ENCODE measurements around the gene SPSB1. TPM values are rescaled to one million over a fixed set of nuclear protein-coding genes. Genes with fewer than 3 reads are reported as not detected.
A peak's percentile ranks its signal among the peaks of the same experiment; 100 is the strongest.

Gene SPSB1
- total RNA-seq, 4 donors from 2014 or later, result 30.5 to 65.0 (median 36.2) TPM

DNA sequence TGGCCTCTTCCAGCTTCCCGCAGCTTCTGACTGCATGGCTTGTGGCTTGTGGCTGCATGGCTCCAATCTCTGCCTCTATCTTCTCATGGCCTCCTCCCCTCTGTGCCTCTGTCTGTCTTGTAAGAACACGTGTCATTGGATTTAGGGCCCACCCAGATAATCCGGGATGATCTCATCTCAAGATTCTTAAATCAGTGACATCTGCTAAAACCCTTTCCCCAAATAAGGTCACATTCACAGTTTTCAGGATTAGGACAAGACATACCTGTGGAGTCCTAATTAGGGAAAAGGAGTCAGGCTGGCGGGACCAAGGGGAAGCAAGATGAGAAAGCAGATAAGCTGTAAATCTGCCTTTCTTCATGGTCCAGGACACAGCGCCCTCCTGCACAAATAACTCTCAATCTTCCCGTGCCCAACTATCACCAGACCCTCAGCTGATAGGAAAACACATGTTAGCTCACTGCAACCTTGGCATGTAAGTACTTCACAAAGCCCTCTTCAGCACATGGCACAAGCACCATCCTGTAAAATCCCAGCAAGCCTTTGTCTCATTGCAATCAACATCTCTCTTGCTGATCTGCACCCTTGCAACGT lies 82.2 kb downstream of the SPSB1 start:
- no peaks in the 10 kb centered on the region for H3K27me3 ChIP-seq
- no peak overlapping the region for H3K4me3 ChIP-seq (replicated peaks in 1 of 3)
- WGBS, 2 donors, result 76 to 93% methylated on average over 7 of the region's 7 CpGs
- peaks cover 17 to 45% of the 10 kb centered on the region in 2 donors for H3K4me1 ChIP-seq
- intact Hi-C loops (cut with DNase I), result no loop called here
- TF ChIP-seq, protein P1, sequence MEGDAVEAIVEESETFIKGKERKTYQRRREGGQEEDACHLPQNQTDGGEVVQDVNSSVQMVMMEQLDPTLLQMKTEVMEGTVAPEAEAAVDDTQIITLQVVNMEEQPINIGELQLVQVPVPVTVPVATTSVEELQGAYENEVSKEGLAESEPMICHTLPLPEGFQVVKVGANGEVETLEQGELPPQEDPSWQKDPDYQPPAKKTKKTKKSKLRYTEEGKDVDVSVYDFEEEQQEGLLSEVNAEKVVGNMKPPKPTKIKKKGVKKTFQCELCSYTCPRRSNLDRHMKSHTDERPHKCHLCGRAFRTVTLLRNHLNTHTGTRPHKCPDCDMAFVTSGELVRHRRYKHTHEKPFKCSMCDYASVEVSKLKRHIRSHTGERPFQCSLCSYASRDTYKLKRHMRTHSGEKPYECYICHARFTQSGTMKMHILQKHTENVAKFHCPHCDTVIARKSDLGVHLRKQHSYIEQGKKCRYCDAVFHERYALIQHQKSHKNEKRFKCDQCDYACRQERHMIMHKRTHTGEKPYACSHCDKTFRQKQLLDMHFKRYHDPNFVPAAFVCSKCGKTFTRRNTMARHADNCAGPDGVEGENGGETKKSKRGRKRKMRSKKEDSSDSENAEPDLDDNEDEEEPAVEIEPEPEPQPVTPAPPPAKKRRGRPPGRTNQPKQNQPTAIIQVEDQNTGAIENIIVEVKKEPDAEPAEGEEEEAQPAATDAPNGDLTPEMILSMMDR (IDR thresholded peaks at IDR 0.05), result no peak
- no peak for TF ChIP-seq POLR2A (IDR thresholded peaks at IDR 0.05)
- no peak overlapping the region for H3K27ac ChIP-seq
- no peaks in the 10 kb centered on the region for H3K36me3 ChIP-seq
- no peaks in the 10 kb centered on the region for H3K9me3 ChIP-seq
- no peak for DNase-seq

DNA sequence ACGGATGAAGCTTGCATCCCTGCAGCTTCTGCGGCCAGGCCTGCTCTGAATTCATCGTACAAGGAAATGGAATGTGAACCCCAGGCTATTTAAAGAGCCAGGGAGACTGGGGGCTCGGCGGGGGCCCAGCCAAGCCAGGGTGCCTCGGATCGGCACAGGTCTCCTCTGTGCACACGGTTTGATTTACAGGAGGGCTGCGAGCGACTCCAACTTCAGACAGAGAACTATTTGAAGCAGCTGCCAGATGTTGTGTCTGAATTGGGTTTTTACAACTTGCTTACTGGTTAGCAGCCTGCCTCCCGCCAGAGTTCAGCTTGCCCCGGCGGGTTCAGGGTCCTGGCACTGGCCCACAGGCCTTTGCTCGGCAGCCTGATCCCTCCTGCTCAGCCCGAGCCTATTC lies 83.2 kb downstream of the SPSB1 start:
- Histone ChIP-seq H3K27ac (peak overlapping the region in 2 of 3 donors; percentile 58 to 65), H3K36me3 (no peaks in the 10 kb centered on the region), H3K4me1 (peaks cover 11 to 43% of the 10 kb centered on the region in 2 donors), H3K4me3 (replicated peaks in 1 of 3) (no peak overlapping the region), H3K9me3 (no peaks in the 10 kb centered on the region), H3K27me3 (no peaks in the 10 kb centered on the region)
- intact Hi-C loops (cut with DNase I), result no loop called here
- 78 to 84% methylated on average over 10 to 15 of the region's 15 CpGs for WGBS, 2 donors
- no peak for DNase-seq
- TF ChIP-seq, protein P1 (IDR thresholded peaks at IDR 0.05), result no peak
- no peak for TF ChIP-seq POLR2A (IDR thresholded peaks at IDR 0.05)

DNA sequence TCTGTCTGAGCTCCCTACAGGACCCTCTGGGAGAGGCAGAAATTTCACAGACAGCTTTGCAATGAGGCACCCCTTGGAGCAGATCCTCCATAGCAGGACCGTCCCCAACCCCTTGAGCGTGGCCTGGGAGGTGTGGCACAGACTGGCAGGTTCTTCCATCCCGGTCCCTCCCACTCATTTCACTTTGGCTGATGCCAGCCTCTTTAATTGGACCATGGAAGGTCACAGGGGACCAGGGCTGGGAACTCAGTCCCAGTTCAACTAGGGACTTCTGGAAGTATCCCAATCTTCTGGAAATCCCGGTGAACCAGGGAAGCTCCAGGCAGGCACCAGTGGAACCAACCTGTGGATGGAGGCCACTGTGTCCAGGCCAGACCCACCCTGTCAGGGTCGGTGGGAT lies 83.7 kb downstream of the SPSB1 start:
- peak overlapping the region; percentile 58 to 67 (median 65) for H3K27ac ChIP-seq
- TF ChIP-seq, protein P1 (IDR thresholded peaks at IDR 0.05), result no peak
- TF ChIP-seq POLR2A (IDR thresholded peaks at IDR 0.05), result no peak
- no peaks in the 10 kb centered on the region for H3K9me3 ChIP-seq
- H3K36me3 ChIP-seq, result no peaks in the 10 kb centered on the region
- WGBS, 2 donors, result 78 to 82% methylated on average over 5 of the region's 5 CpGs
- intact Hi-C loops (cut with DNase I), result no loop called here
- DNase-seq, result no peak
- peaks cover 6 to 38% of the 10 kb centered on the region in 2 donors for H3K4me1 ChIP-seq
- H3K4me3 ChIP-seq (replicated peaks in 1 of 3), result no peak overlapping the region
- no peaks in the 10 kb centered on the region for H3K27me3 ChIP-seq

DNA sequence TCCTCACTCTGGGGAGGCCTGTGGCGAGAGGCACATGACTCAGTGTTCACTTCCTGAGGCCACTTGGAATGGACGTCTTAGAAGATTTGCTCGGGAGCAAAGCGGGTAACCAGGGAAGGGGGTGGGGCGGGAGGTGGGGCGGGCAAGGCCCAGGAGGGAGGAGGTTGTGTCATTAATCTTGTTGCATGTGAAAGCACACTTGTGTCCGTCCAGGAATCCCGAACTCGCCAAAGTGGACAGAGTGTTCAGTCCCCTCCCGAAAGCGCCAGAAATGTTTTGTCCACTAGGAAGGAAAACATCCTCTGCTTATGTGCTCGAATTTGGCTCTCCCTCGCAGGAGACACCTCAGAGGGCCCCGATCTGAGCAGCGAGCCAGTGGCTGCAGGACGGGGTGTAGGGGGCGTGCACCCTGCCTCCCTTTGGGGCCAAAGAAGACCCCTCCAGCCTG lies 84.2 kb downstream of the SPSB1 start:
- no peak for TF ChIP-seq POLR2A (IDR thresholded peaks at IDR 0.05)
- TF ChIP-seq, protein P1 (IDR thresholded peaks at IDR 0.05), result no peak
- H3K27me3 ChIP-seq, result no peaks in the 10 kb centered on the region
- H3K27ac ChIP-seq, result peak overlapping the region; percentile 58 to 71 (median 67)
- no peaks in the 10 kb centered on the region for H3K9me3 ChIP-seq
- WGBS, 2 donors, result 62 to 65% methylated on average over 13 to 14 of the region's 17 CpGs
- no peak overlapping the region for H3K4me3 ChIP-seq (replicated peaks in 1 of 3)
- DNase-seq, result peak; percentile 24 to 32
- no peaks in the 10 kb centered on the region for H3K36me3 ChIP-seq
- H3K4me1 ChIP-seq, result peaks cover 3 to 33% of the 10 kb centered on the region in 2 donors
- intact Hi-C loops (cut with DNase I), result no loop called here

DNA sequence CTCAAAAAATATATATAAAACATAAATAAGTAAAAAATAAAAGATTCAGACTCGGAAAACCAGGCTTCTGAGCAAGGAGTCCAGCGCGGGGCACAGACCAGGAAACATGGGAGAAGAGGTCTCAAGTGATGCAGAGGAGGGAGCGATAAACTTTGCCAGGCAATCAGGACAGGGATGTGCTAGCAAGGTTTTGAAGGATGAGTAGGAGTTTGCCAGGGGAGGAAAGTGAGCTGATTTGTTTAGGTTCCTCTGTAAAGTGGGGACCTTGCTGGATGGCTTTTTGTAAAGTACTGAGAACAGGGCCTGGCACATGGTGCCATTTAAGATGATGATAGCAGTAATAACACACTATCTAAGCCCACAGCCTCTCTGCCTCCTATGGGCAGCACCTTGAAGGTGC lies 86.1 kb downstream of the SPSB1 start:
- H3K36me3 ChIP-seq, result no peaks in the 10 kb centered on the region
- no peak for DNase-seq
- TF ChIP-seq, protein P1 (IDR thresholded peaks at IDR 0.05), result no peak
- TF ChIP-seq POLR2A (IDR thresholded peaks at IDR 0.05), result no peak
- H3K4me1 ChIP-seq, result peaks cover 0 to 27% of the 10 kb centered on the region in 2 donors
- no peaks in the 10 kb centered on the region for H3K9me3 ChIP-seq
- WGBS, 2 donors, result 96 to 98% methylated on average over 4 of the region's 4 CpGs
- H3K27ac ChIP-seq, result no peak overlapping the region
- no peaks in the 10 kb centered on the region for H3K27me3 ChIP-seq
- no peak overlapping the region for H3K4me3 ChIP-seq (replicated peaks in 1 of 3)
- intact Hi-C loops (cut with DNase I), result no loop called here

All from thyroid gland (tissue), 4 donors.